NCI-H345 treated with DMSO at 0.1 percent for 48 hours (cell line): ENCODE measurements around the gene CFAP45.

ENCODE experiments used
- DNase-seq: peaks from one replicate; lab custom pipeline; 2025; ENCODE audit not compliant: unreplicated experiment; lab: John Stamatoyannopoulos, UW

The CFAP45 gene

DNA sequence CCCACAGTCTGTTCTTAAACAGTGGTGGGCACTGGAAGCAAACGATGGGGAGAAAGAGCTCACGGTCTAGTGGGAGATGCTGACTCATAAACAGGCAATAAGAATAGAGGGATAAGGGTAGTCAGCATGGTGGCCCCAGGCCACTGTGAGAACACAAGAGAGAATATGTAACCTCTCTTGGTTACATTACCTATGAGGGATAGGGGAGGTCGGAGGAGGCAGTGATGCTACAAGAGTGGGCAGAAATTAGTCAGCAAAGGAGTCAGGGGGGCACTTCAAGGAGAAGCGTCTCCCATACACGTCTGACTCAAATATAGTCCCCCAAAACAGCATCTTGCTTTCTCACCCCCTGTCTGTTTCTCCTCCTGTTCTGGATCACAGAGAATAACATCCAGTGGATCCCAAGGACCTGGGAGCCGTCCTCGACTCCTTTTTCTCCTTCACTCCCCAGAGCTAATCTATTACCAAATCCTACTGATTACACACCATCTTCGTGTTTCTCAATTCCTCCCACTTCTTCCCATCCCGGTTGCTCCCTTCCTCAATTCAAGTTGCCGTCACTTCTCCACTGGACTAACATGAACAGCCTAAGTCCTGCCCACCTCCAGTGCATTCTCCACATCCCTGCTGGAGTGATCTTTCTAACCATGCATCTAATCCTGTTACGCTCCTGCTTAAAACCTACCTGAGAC, 71.2 kb downstream of the CFAP45 start:
- DNase-seq: no peak

DNA sequence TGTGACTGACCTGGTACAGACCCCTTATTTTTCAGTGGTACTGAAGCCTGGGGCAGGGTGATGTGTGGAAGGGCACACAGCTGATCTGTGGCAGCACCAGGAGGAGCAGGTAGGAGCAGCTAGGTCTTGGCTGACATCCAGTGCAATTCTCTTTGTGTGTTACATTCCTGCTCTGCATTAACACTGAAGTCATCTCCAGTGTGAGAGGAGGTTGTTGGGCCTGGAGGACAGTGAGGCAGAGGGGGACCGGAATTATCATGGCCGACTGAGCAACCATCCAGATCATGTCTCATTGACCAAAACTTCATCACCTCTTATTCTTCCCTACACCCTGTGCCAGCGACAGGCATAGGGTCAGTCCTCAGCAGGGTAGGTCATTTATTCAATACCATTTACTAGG, 71.8 kb downstream of the CFAP45 start:
- no peak for DNase-seq

DNA sequence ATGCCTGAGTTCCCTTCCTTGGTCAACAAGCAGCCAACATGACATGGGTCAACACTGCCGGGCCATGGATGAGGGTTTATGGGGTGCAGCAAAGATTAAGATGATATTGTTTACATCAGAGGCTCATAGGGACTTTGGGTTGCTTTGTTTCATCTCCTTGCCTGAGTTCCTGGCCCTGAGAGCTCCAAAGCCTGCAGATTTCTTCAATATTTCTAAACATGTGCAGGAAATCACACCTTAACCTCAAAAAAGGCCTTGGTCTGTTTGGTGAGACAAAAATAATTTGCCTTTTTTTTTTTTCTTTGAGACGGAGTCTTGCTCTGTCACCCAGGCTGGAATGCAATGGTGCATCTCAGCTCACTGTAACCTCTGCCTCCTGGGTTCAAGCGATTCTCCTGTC, 72.4 kb downstream of the CFAP45 start:
- DNase-seq: no peak

DNA sequence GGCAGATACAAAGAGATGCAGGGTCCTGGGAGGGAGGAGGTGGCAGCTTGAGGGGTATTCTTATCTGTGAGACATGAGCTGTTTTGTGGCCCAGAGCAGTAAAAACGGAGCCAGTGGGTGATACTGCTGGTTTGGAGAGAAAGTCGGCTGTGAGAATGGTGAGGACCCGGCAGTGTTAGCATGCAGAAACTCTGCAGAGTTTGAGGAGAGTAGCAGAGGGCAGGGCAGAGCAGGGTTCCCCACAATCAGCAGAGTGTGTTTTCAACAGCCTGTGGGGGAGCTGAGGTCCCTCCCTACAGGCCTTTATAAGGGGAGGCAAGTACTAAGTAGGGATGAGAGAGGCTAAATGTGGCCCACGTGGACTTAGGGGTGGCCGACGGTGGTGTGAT, 72.9 kb downstream of the CFAP45 start:
- no peak for DNase-seq

DNA sequence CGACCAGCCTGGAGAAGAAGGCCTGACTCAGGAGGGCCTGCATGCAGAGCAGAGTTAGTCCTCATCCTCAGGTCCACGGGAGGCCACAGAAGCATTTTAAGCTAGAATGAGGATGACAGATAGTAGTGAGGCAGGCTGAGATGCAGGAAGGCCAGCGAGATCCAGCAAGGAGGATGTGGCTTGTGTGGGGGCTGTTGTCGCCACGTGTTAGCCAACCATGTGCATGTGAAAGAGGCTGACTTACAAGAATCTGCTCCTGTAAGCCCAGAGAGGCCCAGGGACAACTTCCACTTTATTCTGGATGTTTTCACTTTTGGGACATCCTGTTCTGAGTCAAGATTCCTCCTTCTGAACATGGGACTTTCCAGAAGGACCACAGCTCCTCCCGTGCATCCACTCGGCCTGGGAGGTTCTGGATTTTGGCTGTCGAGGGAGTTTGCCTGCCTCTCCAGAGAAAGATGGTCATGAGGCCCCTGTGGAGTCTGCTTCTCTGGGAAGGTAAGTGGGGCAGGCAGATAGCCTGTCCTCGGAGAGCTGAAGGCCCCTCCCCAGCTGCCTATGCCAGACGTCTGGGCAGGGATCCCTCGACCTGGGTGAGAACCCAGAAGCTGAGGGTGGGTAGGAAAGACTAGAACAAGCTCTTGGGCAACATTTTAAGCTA, 73.4 kb downstream of the CFAP45 start, which contains the start of gene SLAMF8:
SLAMF8 (plus strand) TSS at position 433 of the 661 bp plus-strand sequence; CDS start at position 459, 26 bp downstream.
- DNase-seq: no peak

DNA sequence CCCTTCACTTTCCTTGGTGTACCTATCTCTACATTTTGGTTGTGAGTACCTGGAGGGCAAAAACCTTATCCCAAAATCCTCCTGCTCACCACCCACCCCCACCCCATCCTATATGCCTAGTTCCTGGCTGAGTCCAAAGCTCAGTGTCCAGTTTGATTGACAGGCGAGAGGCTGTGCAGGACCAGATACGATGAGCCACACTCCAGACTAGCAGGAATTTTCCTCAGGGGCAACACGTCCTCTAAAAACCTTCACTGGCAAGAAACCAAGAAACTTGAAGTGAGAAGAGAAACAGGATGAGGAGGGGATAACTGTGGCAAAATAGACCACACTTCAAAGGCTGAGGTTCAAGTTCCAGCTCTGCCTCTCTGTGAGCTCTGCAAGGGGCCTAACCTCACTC, 74.4 kb downstream of the CFAP45 start:
- DNase-seq: no peak

DNA sequence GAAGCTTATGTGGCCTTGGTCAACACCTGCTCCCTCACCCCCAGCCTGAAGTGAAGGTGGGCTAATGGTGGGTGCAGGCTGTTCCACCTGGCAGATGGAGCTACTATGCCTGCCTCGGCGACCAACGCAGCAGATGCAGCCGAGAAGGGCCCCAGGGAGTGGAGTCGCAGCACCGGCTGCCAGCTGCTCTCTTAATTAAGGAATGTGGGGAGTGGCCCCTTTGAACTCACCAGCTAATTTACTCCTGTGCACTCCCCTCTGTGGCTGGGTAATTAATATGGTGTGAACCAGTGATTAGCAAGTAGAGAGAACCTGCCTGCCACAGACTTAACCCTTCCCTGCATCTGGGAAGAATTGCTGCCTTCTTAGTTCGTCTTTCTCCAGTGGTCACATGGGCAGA, 76.6 kb downstream of the CFAP45 start:
- peak; percentile 11 for DNase-seq
